BE2C (cell line): ENCODE measurements around the gene MRPS2. TPM values are rescaled to one million over a fixed set of nuclear protein-coding genes. Genes with fewer than 3 reads are reported as not detected.
A peak's percentile ranks its signal among the peaks of the same experiment; 100 is the strongest.
"Not testable (repeated sequence)": the region's sequence is repeated elsewhere in the genome, so short reads cannot be mapped to it uniquely, and the experiment has no call there.

Experiments
- DNase-seq: peaks from one replicate; pipeline ENCODE4 v3.0.0-alpha.2; 2020
- H3K27me3 ChIP-seq: fragments of 250-450 bp; sonication (Bioruptor Pico); 2 replicates; pipeline ENCODE4 v1.5.1; 2020; ENCODE audit warnings: mild to moderate bottlenecking
- H3K36me3 ChIP-seq: fragments of 250-450 bp; sonication (Bioruptor Pico); 2 replicates; pipeline ENCODE4 v1.5.1; 2020; ENCODE audit warnings: mild to moderate bottlenecking
- H3K4me1 ChIP-seq: fragments of 250-450 bp; sonication (Bioruptor Pico); 2 replicates; pipeline ENCODE4 v1.5.1; 2020
- H3K4me3 ChIP-seq: 2 replicates; pipeline ENCODE4 v1.5.1; 2011; ENCODE audit warnings: low read depth, low read length
- H3K9me3 ChIP-seq: fragments of 250-450 bp; sonication (Bioruptor Pico); 2 replicates; pipeline ENCODE4 v1.5.1; 2020
- polyA plus RNA-seq: library from polyadenylated mRNA; unstranded; fragments of >200 nt; gene quantifications from one replicate; pipeline ENCODE4 v1.2.1, GENCODE V29; 2012; ENCODE audit warnings: low read depth, missing spikeins; ENCODE audit not compliant: insufficient read length, insufficient read depth
- TF ChIP-seq, protein P1 (sequence below): IDR thresholded peaks from 2 replicates; pipeline ENCODE4 v1.5.1; 2012; ENCODE audit warnings: mild to moderate bottlenecking, low read depth, low read length

The MRPS2 gene
- 553 TPM for polyA plus RNA-seq

DNA sequence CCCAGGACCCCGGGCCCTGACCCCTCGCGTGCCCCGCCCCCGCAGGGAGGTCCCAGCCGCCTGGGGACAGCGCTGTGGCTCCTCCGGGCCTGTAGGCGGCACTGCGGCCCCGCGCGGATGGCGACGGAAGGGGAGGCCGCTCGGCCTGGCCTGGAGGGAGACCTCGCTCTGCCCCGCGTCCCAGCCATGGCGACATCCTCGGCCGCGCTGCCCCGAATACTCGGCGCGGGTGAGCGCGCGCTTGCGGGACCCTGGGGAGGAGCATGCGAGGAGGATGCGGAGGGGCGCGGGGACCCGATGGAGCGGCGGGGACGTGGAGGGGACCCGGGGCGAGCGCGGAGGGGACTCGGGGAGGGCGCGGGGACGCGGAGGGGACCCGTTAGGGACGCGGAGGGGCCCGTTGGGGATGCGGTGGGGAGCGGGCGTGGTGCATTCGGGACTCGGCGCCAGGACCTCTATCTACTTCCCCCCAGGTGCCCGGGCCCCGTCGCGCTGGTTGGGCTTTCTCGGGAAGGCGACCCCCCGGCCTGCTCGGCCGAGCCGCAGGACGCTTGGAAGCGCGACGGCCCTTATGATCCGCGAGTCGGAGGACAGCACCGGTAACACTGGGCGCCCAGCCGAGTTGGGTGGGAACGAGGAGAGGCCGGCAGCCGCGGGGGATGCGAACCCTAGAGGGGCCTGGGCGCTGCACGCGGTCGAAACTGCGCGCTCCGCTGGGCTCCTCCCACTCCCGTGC lies at the start of gene MRPS2:
MRPS2 (plus strand) TSS at position 158 of the 736 bp plus-strand sequence; CDS start at position 187, 29 bp downstream.
- H3K36me3 ChIP-seq = peaks cover 38% of the 10 kb centered on the region
- H3K27me3 ChIP-seq = no peaks in the 10 kb centered on the region
- H3K4me1 ChIP-seq = no peaks in the 10 kb centered on the region
- no peaks in the 10 kb centered on the region for H3K9me3 ChIP-seq
- TF ChIP-seq, protein P1, sequence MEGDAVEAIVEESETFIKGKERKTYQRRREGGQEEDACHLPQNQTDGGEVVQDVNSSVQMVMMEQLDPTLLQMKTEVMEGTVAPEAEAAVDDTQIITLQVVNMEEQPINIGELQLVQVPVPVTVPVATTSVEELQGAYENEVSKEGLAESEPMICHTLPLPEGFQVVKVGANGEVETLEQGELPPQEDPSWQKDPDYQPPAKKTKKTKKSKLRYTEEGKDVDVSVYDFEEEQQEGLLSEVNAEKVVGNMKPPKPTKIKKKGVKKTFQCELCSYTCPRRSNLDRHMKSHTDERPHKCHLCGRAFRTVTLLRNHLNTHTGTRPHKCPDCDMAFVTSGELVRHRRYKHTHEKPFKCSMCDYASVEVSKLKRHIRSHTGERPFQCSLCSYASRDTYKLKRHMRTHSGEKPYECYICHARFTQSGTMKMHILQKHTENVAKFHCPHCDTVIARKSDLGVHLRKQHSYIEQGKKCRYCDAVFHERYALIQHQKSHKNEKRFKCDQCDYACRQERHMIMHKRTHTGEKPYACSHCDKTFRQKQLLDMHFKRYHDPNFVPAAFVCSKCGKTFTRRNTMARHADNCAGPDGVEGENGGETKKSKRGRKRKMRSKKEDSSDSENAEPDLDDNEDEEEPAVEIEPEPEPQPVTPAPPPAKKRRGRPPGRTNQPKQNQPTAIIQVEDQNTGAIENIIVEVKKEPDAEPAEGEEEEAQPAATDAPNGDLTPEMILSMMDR = peak; percentile 79
- DNase-seq = peak; percentile 95
- peak within 1 kb of the TSS; percentile 90 for H3K4me3 ChIP-seq

DNA sequence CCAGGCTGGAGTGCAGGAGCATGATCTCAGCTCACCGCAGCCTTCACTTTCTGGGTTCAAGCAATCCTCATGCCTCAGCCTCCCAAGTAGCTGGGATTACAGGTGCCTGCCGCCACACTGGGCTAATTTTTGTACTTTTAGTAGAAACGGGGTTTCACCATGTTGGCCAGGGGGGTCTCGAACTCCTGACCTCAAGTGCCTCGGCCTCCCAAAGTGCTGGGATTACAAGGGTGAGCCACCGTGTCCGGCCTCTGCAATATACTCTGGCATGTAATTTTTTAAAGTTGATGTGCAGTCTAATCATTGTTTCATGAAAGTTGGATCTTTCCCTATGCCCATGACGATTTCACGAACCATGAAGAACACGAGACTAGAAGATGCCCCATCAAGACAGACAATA lies 49.5 kb upstream of the MRPS2 start:
- TF ChIP-seq, protein P1 = no peak
- Histone ChIP-seq H3K4me1 (no peaks in the 10 kb centered on the region), H3K36me3 (no peaks in the 10 kb centered on the region), H3K4me3 (no peak overlapping the region), H3K27me3 (no peaks in the 10 kb centered on the region), H3K9me3 (no peaks in the 10 kb centered on the region)
- DNase-seq = no peak

DNA sequence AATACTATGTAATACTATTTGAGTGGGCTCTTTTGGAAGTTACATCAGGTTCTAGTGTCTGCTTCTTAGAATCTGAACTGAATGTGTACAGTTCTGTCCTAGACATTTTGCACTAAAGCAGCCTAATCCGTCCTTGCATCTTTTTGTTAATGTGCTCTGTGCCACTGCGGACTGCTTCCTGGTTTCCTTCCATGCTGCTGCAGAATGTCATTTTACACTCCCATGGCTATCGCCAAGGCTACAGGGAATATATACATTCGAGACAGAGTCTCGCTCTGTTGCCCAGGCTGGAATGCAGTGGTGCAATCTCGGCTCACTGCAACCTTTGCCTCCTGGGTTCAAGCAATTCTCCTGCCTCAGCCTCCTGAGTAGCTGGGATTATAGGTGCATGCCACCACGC lies 48.6 kb upstream of the MRPS2 start:
- not testable (repeated sequence) for H3K4me3 ChIP-seq, H3K36me3 ChIP-seq, H3K27me3 ChIP-seq, H3K9me3 ChIP-seq, DNase-seq, H3K4me1 ChIP-seq

DNA sequence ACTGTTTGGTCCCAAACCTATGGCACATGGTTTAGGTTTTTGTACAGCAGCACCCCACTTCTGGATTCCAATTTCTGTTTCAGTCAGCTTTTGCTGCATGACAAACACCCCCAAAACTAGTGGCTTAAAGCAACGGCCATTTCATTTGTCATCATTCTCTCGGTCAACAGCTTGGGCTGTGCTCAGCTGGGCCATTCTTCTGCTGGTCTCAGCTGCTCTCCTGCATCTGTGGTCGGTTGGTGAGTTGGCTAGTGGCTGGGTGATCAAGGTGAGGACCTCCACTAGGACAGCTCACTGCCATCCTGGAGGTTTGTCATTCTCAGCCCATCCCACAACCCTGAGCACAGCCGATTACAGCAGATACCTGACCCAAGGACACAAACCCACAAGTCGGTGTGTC lies 45.7 kb upstream of the MRPS2 start:
- Histone ChIP-seq H3K9me3 (no peaks in the 10 kb centered on the region), H3K36me3 (no peaks in the 10 kb centered on the region), H3K4me1 (peaks cover 4% of the 10 kb centered on the region), H3K4me3 (no peak overlapping the region), H3K27me3 (no peaks in the 10 kb centered on the region)
- no peak for DNase-seq
- TF ChIP-seq, protein P1 = no peak

DNA sequence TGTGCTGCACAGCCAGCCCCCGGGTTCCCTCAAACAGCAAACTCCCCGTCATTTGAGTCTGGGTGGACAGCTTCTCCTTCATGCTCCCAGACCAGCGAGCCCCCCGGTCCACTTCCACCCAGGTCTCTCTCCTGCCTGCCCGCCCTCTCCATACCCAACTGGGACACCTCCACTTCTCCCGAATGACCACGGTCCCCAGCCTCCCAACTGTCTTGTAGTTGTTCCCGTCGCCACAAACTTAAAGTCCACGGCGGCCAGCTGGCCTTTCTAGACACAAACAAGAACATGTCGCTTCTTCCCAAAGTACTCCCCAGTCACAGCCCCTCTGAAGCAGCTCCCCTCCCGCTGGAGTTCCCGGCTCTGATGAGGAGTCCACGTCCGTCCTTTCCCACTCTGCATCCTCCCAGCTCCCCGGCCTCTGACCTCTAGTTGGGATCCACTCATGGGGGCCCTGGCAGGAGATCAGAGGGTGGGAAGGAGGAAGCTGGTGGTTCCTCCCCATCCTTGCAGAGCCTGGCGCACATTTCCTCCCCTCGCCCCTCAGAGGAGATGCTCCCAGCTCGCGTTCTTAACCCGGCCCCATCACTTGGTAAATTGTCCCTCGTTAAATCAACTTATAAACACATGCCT lies 45.0 kb upstream of the MRPS2 start:
- Histone ChIP-seq H3K4me1 (peaks cover 4% of the 10 kb centered on the region), H3K36me3 (no peaks in the 10 kb centered on the region), H3K27me3 (no peaks in the 10 kb centered on the region), H3K4me3 (no peak overlapping the region), H3K9me3 (no peaks in the 10 kb centered on the region)
- no peak for DNase-seq
- TF ChIP-seq, protein P1 = no peak

DNA sequence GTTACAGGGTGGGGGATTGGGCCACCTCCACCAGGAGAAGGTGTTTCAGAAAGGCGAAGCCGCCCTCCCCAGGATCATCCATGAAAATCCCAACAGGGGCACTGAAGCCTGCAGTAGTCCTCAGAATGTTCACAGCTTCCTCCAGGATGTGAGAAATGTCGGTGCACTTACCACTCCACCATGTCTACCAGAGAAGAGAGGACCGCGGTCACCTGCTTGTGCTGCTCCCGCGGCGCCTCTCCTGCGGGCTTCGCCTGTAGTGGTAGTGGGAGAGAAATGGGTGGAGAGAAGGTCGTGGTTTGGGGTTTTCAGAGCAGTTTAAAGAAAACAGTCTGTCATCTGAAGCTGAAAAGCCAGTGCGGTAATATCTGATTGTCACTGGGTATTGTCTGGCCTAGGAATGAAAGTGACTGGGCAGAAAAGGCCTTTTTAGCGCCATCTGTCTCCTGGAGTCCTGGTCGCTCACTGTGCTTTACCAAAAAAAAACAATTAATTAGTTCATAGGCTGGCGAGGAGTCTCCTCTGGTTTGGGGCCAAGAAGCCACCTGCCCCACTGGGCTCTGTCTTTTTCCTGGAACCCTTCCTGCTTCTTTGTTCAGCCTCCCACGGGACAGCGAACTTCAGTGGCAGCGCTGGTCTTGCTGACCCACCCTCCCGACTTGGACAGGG lies 43.9 kb upstream of the MRPS2 start:
- H3K9me3 ChIP-seq = no peaks in the 10 kb centered on the region
- peaks cover 4% of the 10 kb centered on the region for H3K4me1 ChIP-seq
- peak; percentile 59 for DNase-seq
- TF ChIP-seq, protein P1 = peak; percentile 26; the same call in 1 of the 2 replicates
- H3K4me3 ChIP-seq = no peak overlapping the region
- no peaks in the 10 kb centered on the region for H3K36me3 ChIP-seq
- no peaks in the 10 kb centered on the region for H3K27me3 ChIP-seq

DNA sequence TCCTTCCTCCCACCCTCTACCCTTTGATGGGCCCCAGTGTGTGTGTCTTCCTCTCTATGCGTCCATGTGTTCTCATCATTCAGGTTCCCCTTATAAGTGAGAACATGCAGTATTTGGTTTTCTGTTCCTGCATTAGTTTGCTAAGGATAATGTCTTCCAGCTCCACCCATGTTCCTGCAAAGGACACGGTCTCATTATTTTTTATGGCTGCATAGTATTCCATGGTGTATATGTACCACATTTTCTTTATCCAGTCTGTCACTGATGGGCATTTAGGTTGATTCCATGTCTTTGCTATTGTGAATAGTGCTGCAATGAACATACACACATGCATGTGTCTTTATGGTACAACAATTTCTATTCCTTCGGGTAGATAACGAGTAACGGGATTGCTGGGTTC lies 42.0 kb upstream of the MRPS2 start:
- H3K9me3 ChIP-seq, H3K4me1 ChIP-seq, DNase-seq, H3K4me3 ChIP-seq, H3K27me3 ChIP-seq, H3K36me3 ChIP-seq: not testable (repeated sequence)
